Measurements from ENCODE around the gene SCCPDH.

SCCPDH gene

GRCh38 chr1:246753670-246754535 is 29.7 kb downstream of the SCCPDH start:
- H3K4me2 ChIP-seq (ENCODE audit: low read length, poor library complexity, severe bottlenecking): no peak overlapping the region
- no peak overlapping the region for H3K4ac ChIP-seq (ENCODE audit: low read depth in 1 of 2, low read length in 2 of 2)
- H2BK15ac ChIP-seq (ENCODE audit: low read depth, poor library complexity, severe bottlenecking): no peak overlapping the region
- peak overlapping the region in 1 of 2 experiments; percentile 14 for H3K18ac ChIP-seq (ENCODE audit: low read depth in 1 of 2, low read length in 2 of 2)
- peak overlapping the region; percentile 17 for H2AK5ac ChIP-seq (ENCODE audit: low read length, severe bottlenecking)
- peaks cover 18% of the 10 kb centered on the region for H3K79me1 ChIP-seq (replicated peaks; ENCODE audit: low read length, poor library complexity, severe bottlenecking)
- H4K8ac ChIP-seq (ENCODE audit: low read length): peak overlapping the region; percentile 60
- H3K4me3 ChIP-seq (ENCODE audit: insufficient read depth in 1 of 2, low read depth in 1 of 2, low read length in 2 of 2): no peak overlapping the region
- H2BK5ac ChIP-seq (ENCODE audit: low read depth, low read length, poor library complexity, severe bottlenecking): no peak overlapping the region
- peak; percentile 80 for DNase-seq
- H3K14ac ChIP-seq (ENCODE audit: low read length in 2 of 2): no peak overlapping the region
- H2AFZ ChIP-seq (ENCODE audit: low read depth, low read length): no peak overlapping the region
- no peaks in the 10 kb centered on the region for H3K27me3 ChIP-seq (ENCODE audit: control insufficient read depth in 1 of 2, insufficient read depth in 1 of 2, low read length in 2 of 2)
- 55% methylated on average over 22 of the region's 22 CpGs for WGBS
- H3K4me1 ChIP-seq (ENCODE audit: control insufficient read depth, insufficient read depth, low read depth, low read length): peaks cover 3% of the 10 kb centered on the region
- H2BK12ac ChIP-seq (ENCODE audit: low read length in 2 of 2): no peak overlapping the region
- no peak overlapping the region for H3K27ac ChIP-seq (ENCODE audit: low read length, poor library complexity, severe bottlenecking)
- no peaks in the 10 kb centered on the region for H3K9me3 ChIP-seq (ENCODE audit: control insufficient read depth, low read length)
- H4K91ac ChIP-seq (ENCODE audit: low read length): no peak overlapping the region
- no peak overlapping the region for H3K9ac ChIP-seq (ENCODE audit: low read length)
- H2BK120ac ChIP-seq (ENCODE audit: low read depth, low read length): no peak overlapping the region
- H3K36me3 ChIP-seq (ENCODE audit: control insufficient read depth in 1 of 2, insufficient read depth in 2 of 2, low read depth in 1 of 2, low read length in 2 of 2): peaks cover 8 to 12% of the 10 kb centered on the region in 2 experiments
- H3K23ac ChIP-seq (ENCODE audit: low read length in 2 of 2): no peak overlapping the region

- Histone ChIP-seq H4K8ac (ENCODE audit: low read length) (no peak overlapping the region), H3K79me1 (replicated peaks; ENCODE audit: low read length, poor library complexity, severe bottlenecking) (peaks cover 20% of the 10 kb centered on the region), H3K14ac (ENCODE audit: low read length in 2 of 2) (no peak overlapping the region), H3K36me3 (ENCODE audit: control insufficient read depth in 1 of 2, insufficient read depth in 2 of 2, low read depth in 1 of 2, low read length in 2 of 2) (peaks cover 9 to 26% of the 10 kb centered on the region in 2 experiments), H3K23ac (ENCODE audit: low read length in 2 of 2) (no peak overlapping the region), H2BK15ac (ENCODE audit: low read depth, poor library complexity, severe bottlenecking) (no peak overlapping the region), H3K4me1 (ENCODE audit: control insufficient read depth, insufficient read depth, low read depth, low read length) (peaks cover 2% of the 10 kb centered on the region), H3K27ac (ENCODE audit: low read length, poor library complexity, severe bottlenecking) (no peak overlapping the region), H3K9me3 (ENCODE audit: control insufficient read depth, low read length) (no peaks in the 10 kb centered on the region), H2BK5ac (ENCODE audit: low read depth, low read length, poor library complexity, severe bottlenecking) (no peak overlapping the region), H2AK5ac (ENCODE audit: low read length, severe bottlenecking) (no peak overlapping the region), H3K27me3 (ENCODE audit: control insufficient read depth in 1 of 2, insufficient read depth in 1 of 2, low read length in 2 of 2) (no peaks in the 10 kb centered on the region), H3K9ac (ENCODE audit: low read length) (no peak overlapping the region), H3K4ac (ENCODE audit: low read depth in 1 of 2, low read length in 2 of 2) (no peak overlapping the region), H3K4me2 (ENCODE audit: low read length, poor library complexity, severe bottlenecking) (no peak overlapping the region), H2AFZ (ENCODE audit: low read depth, low read length) (no peak overlapping the region), H2BK120ac (ENCODE audit: low read depth, low read length) (no peak overlapping the region), H4K91ac (ENCODE audit: low read length) (no peak overlapping the region), H3K4me3 (ENCODE audit: insufficient read depth in 1 of 2, low read depth in 1 of 2, low read length in 2 of 2) (no peak overlapping the region), H2BK12ac (ENCODE audit: low read length in 2 of 2) (no peak overlapping the region), H3K18ac (ENCODE audit: low read depth in 1 of 2, low read length in 2 of 2) (no peak overlapping the region)
- DNase-seq: no peak
- 97% methylated on average over 8 of the region's 8 CpGs for whole genome bisulfite sequencing
Observed at GRCh38 chr1:246755419-246755818, 31.2 kb downstream of the SCCPDH start.

- H2AK5ac ChIP-seq (ENCODE audit: low read length, severe bottlenecking): no peak overlapping the region
- H2BK12ac ChIP-seq (ENCODE audit: low read length in 2 of 2): no peak overlapping the region
- H3K4me1 ChIP-seq (ENCODE audit: control insufficient read depth, insufficient read depth, low read depth, low read length): peaks cover 2% of the 10 kb centered on the region
- 93% methylated on average over 14 of the region's 14 CpGs for WGBS
- no peak overlapping the region for H3K27ac ChIP-seq (ENCODE audit: low read length, poor library complexity, severe bottlenecking)
- H3K9ac ChIP-seq (ENCODE audit: low read length): no peak overlapping the region
- no peak overlapping the region for H2BK120ac ChIP-seq (ENCODE audit: low read depth, low read length)
- peaks cover 19% of the 10 kb centered on the region for H3K79me1 ChIP-seq (replicated peaks; ENCODE audit: low read length, poor library complexity, severe bottlenecking)
- H3K18ac ChIP-seq (ENCODE audit: low read depth in 1 of 2, low read length in 2 of 2): no peak overlapping the region
- no peak overlapping the region for H2BK5ac ChIP-seq (ENCODE audit: low read depth, low read length, poor library complexity, severe bottlenecking)
- no peaks in the 10 kb centered on the region for H3K27me3 ChIP-seq (ENCODE audit: control insufficient read depth in 1 of 2, insufficient read depth in 1 of 2, low read length in 2 of 2)
- H3K36me3 ChIP-seq (ENCODE audit: control insufficient read depth in 1 of 2, insufficient read depth in 2 of 2, low read depth in 1 of 2, low read length in 2 of 2): peaks cover 19 to 68% of the 10 kb centered on the region in 2 experiments
- H3K4ac ChIP-seq (ENCODE audit: low read depth in 1 of 2, low read length in 2 of 2): no peak overlapping the region
- no peak overlapping the region for H4K91ac ChIP-seq (ENCODE audit: low read length)
- H3K4me2 ChIP-seq (ENCODE audit: low read length, poor library complexity, severe bottlenecking): no peak overlapping the region
- no peak for DNase-seq
- no peak overlapping the region for H2AFZ ChIP-seq (ENCODE audit: low read depth, low read length)
- no peak overlapping the region for H4K8ac ChIP-seq (ENCODE audit: low read length)
- H2BK15ac ChIP-seq (ENCODE audit: low read depth, poor library complexity, severe bottlenecking): no peak overlapping the region
- H3K14ac ChIP-seq (ENCODE audit: low read length in 2 of 2): no peak overlapping the region
- H3K9me3 ChIP-seq (ENCODE audit: control insufficient read depth, low read length): no peaks in the 10 kb centered on the region
- H3K4me3 ChIP-seq (ENCODE audit: insufficient read depth in 1 of 2, low read depth in 1 of 2, low read length in 2 of 2): no peak overlapping the region
- peak overlapping the region in 1 of 2 experiments; percentile 51 for H3K23ac ChIP-seq (ENCODE audit: low read length in 2 of 2)
Observed at GRCh38 chr1:246760422-246761347, 36.5 kb downstream of the SCCPDH start.

GRCh38 chr1:246761396-246761795 is 37.2 kb downstream of the SCCPDH start:
- H3K4me2 ChIP-seq (ENCODE audit: low read length, poor library complexity, severe bottlenecking): no peak overlapping the region
- whole genome bisulfite sequencing: 94% methylated on average over 7 of the region's 7 CpGs
- no peak overlapping the region for H3K9ac ChIP-seq (ENCODE audit: low read length)
- peaks cover 19 to 71% of the 10 kb centered on the region in 2 experiments for H3K36me3 ChIP-seq (ENCODE audit: control insufficient read depth in 1 of 2, insufficient read depth in 2 of 2, low read depth in 1 of 2, low read length in 2 of 2)
- H3K4me3 ChIP-seq (ENCODE audit: insufficient read depth in 1 of 2, low read depth in 1 of 2, low read length in 2 of 2): no peak overlapping the region
- no peak overlapping the region for H2BK120ac ChIP-seq (ENCODE audit: low read depth, low read length)
- H2BK5ac ChIP-seq (ENCODE audit: low read depth, low read length, poor library complexity, severe bottlenecking): no peak overlapping the region
- H2AFZ ChIP-seq (ENCODE audit: low read depth, low read length): no peak overlapping the region
- H3K18ac ChIP-seq (ENCODE audit: low read depth in 1 of 2, low read length in 2 of 2): no peak overlapping the region
- H3K14ac ChIP-seq (ENCODE audit: low read length in 2 of 2): no peak overlapping the region
- H3K4ac ChIP-seq (ENCODE audit: low read depth in 1 of 2, low read length in 2 of 2): no peak overlapping the region
- DNase-seq: no peak
- no peak overlapping the region for H4K91ac ChIP-seq (ENCODE audit: low read length)
- no peak overlapping the region for H4K8ac ChIP-seq (ENCODE audit: low read length)
- peaks cover 2% of the 10 kb centered on the region for H3K4me1 ChIP-seq (ENCODE audit: control insufficient read depth, insufficient read depth, low read depth, low read length)
- H2BK12ac ChIP-seq (ENCODE audit: low read length in 2 of 2): no peak overlapping the region
- peaks cover 18% of the 10 kb centered on the region for H3K79me1 ChIP-seq (replicated peaks; ENCODE audit: low read length, poor library complexity, severe bottlenecking)
- H3K23ac ChIP-seq (ENCODE audit: low read length in 2 of 2): no peak overlapping the region
- H3K9me3 ChIP-seq (ENCODE audit: control insufficient read depth, low read length): no peaks in the 10 kb centered on the region
- no peak overlapping the region for H2AK5ac ChIP-seq (ENCODE audit: low read length, severe bottlenecking)
- no peak overlapping the region for H2BK15ac ChIP-seq (ENCODE audit: low read depth, poor library complexity, severe bottlenecking)
- no peaks in the 10 kb centered on the region for H3K27me3 ChIP-seq (ENCODE audit: control insufficient read depth in 1 of 2, insufficient read depth in 1 of 2, low read length in 2 of 2)
- H3K27ac ChIP-seq (ENCODE audit: low read length, poor library complexity, severe bottlenecking): no peak overlapping the region

Data from mesenchymal stem cell (in vitro differentiated cells and primary cell).